ENCODE measurements around the gene UACA. TPM values are rescaled to one million over a fixed set of nuclear protein-coding genes. Genes with fewer than 3 reads are reported as not detected.

UACA gene
- total and polyA plus RNA-seq, 2 of the 8 experiments (the other 6 are each of a cell fraction or from before 2014, with no cell fraction given) = 28.6 to 38.9 TPM

DNA sequence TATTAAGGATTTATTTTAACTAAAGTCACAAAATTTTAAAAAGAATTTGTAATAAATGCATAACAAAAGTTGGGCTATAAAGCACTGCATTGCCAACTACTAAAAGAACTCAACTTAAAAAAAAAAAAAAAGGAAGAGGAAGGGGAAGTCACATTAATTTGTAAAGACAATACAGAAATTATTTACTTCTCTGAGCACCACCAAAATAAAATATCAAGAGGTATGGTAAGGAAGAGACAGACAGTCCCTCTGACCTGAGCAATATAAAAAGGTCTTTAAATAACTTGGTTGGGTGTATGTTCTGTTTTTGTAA is 83.5 kb downstream of the UACA start:
- FAIRE-seq (no peak), DNase-seq (ENCODE audit: low read depth in 1 of 2, low spot score in 2 of 2) (no peak)
- no peaks in the 10 kb centered on the region for H3K23me2 ChIP-seq (ENCODE audit: low read depth, low read length)
- no peak overlapping the region for H2BK5ac ChIP-seq (ENCODE audit: low read depth, low read length)
- no peak for TF ChIP-seq ZNF274 (IDR thresholded peaks at IDR 0.05; ENCODE audit: borderline replicate concordance, extremely low read depth, low read length)
- no peak for TF ChIP-seq SP2 (IDR thresholded peaks at IDR 0.05; ENCODE audit: low read length)
- no peak for TF ChIP-seq SP1 (IDR thresholded peaks at IDR 0.05; ENCODE audit: low read depth, low read length)
- no peak for TF ChIP-seq CBX5 (IDR thresholded peaks at IDR 0.05; ENCODE audit: low read depth, low read length)
- no peak for TF ChIP-seq EP300 (IDR thresholded peaks at IDR 0.05; ENCODE audit: borderline replicate concordance in 1 of 2, low read depth in 2 of 2, low read length in 2 of 2)
- TF ChIP-seq POLR2AphosphoS5 (IDR thresholded peaks at IDR 0.05; ENCODE audit: low read depth, low read length) = no peak
- TF ChIP-seq, protein P1, sequence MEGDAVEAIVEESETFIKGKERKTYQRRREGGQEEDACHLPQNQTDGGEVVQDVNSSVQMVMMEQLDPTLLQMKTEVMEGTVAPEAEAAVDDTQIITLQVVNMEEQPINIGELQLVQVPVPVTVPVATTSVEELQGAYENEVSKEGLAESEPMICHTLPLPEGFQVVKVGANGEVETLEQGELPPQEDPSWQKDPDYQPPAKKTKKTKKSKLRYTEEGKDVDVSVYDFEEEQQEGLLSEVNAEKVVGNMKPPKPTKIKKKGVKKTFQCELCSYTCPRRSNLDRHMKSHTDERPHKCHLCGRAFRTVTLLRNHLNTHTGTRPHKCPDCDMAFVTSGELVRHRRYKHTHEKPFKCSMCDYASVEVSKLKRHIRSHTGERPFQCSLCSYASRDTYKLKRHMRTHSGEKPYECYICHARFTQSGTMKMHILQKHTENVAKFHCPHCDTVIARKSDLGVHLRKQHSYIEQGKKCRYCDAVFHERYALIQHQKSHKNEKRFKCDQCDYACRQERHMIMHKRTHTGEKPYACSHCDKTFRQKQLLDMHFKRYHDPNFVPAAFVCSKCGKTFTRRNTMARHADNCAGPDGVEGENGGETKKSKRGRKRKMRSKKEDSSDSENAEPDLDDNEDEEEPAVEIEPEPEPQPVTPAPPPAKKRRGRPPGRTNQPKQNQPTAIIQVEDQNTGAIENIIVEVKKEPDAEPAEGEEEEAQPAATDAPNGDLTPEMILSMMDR (IDR thresholded peaks at IDR 0.05; ENCODE audit: control extremely low read depth in 1 of 3, insufficient read depth in 1 of 3, low read depth in 1 of 3, low read length in 3 of 3) = no peak
- TF ChIP-seq, protein P2, sequence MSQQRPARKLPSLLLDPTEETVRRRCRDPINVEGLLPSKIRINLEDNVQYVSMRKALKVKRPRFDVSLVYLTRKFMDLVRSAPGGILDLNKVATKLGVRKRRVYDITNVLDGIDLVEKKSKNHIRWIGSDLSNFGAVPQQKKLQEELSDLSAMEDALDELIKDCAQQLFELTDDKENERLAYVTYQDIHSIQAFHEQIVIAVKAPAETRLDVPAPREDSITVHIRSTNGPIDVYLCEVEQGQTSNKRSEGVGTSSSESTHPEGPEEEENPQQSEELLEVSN (IDR thresholded peaks at IDR 0.05) = no peak
- no peak for TF ChIP-seq EZH2 (IDR thresholded peaks at IDR 0.05; ENCODE audit: low read depth, low read length, severe bottlenecking)
- no peak for TF ChIP-seq TCF12 (IDR thresholded peaks at IDR 0.05; ENCODE audit: low read depth, low read length)
- no peak for TF ChIP-seq CEBPB (IDR thresholded peaks at IDR 0.05; ENCODE audit: low read depth, low read length)
- TF ChIP-seq, protein P3, sequence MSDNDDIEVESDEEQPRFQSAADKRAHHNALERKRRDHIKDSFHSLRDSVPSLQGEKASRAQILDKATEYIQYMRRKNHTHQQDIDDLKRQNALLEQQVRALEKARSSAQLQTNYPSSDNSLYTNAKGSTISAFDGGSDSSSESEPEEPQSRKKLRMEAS (IDR thresholded peaks at IDR 0.05) = no peak
- H3K23ac ChIP-seq (ENCODE audit: insufficient read length) = no peak overlapping the region
- no peaks in the 10 kb centered on the region for H4K20me1 ChIP-seq (replicated peaks in 1 of 2; ENCODE audit: control insufficient read depth in 1 of 2, insufficient read depth in 2 of 2, low read length in 2 of 2)
- H2BK12ac ChIP-seq (ENCODE audit: low read depth, low read length) = no peak overlapping the region
- H3K18ac ChIP-seq (ENCODE audit: extremely low read depth, low read length) = no peak overlapping the region
- H4K91ac ChIP-seq (replicated peaks; ENCODE audit: insufficient read length, low read length) = no peak overlapping the region
- no peak overlapping the region for H3K14ac ChIP-seq (ENCODE audit: insufficient read length)
- no peaks in the 10 kb centered on the region for H3K79me1 ChIP-seq (ENCODE audit: low read depth, low read length)
- no peak overlapping the region for H2BK15ac ChIP-seq (ENCODE audit: low read length)
- no peak overlapping the region for H3K27ac ChIP-seq (ENCODE audit: low read depth, low read length)
- H4K5ac ChIP-seq (ENCODE audit: insufficient read length, low read depth, low read length) = no peak overlapping the region
- H2BK20ac ChIP-seq (ENCODE audit: low read length) = no peak overlapping the region
- H4K8ac ChIP-seq (ENCODE audit: extremely low read depth, insufficient read depth, low read length) = no peak overlapping the region
- H3K4me3 ChIP-seq (ENCODE audit: extremely low read depth in 1 of 4, insufficient read depth in 2 of 4, low read depth in 3 of 4, low read length in 4 of 4) = no peak overlapping the region
- H2AFZ ChIP-seq (ENCODE audit: low read length) = no peak overlapping the region
- peaks cover 0 to 5% (median 0%) of the 10 kb centered on the region in 4 experiments; a peak in 1 of 8 replicates for H3K36me3 ChIP-seq (ENCODE audit: control insufficient read depth in 2 of 4, insufficient read depth in 4 of 4, low read length in 3 of 4)
- no peak overlapping the region for H2BK120ac ChIP-seq (replicated peaks; ENCODE audit: low read depth, low read length)
- H3K79me2 ChIP-seq (ENCODE audit: control insufficient read depth in 1 of 2, insufficient read depth in 2 of 2, low read length in 2 of 2) = no peaks in the 10 kb centered on the region
- no peak overlapping the region for H2AK5ac ChIP-seq (ENCODE audit: low read depth, low read length)
- no peak overlapping the region for H3K4ac ChIP-seq (replicated peaks; ENCODE audit: insufficient read length, low read depth, low read length)
- H3K56ac ChIP-seq (replicated peaks; ENCODE audit: insufficient read length, low read depth, low read length) = no peak overlapping the region
- POLR2A ChIA-PET (ENCODE audit: partially characterized antibody) = no interaction called here
- CTCF ChIA-PET (ENCODE audit: partially characterized antibody) = interaction anchor here (0.6 to 6.6 kb wide), 16 partner anchors 9 to 1684 kb away, joined by 3 to 43 read pairs (median 4); no protein-coding TSS in a partner anchor
- H3K9me3 ChIP-seq (ENCODE audit: insufficient read depth in 2 of 2, low read depth in 1 of 2, low read length in 1 of 2) = no peaks in the 10 kb centered on the region
- H3K4me2 ChIP-seq (ENCODE audit: insufficient read depth in 1 of 2, low read depth in 2 of 2, low read length in 2 of 2) = no peak overlapping the region
- no peaks in the 10 kb centered on the region for H3K4me1 ChIP-seq (replicated peaks in 1 of 4; ENCODE audit: control insufficient read depth in 3 of 4, insufficient read depth in 4 of 4, low read length in 3 of 4)
- H3K9ac ChIP-seq (replicated peaks in 1 of 4; ENCODE audit: extremely low read depth in 1 of 4, low read depth in 3 of 4, low read length in 3 of 4) = no peak overlapping the region
- no peaks in the 10 kb centered on the region for H3K27me3 ChIP-seq (replicated peaks in 1 of 4; ENCODE audit: control insufficient read depth in 3 of 4, extremely low read depth in 1 of 4, insufficient read depth in 3 of 4, low read length in 3 of 4)
